Kidney (tissue), 14 donors: ENCODE results near the gene GET3. TPM values are rescaled to one million over a fixed set of nuclear protein-coding genes. Genes with fewer than 3 reads are reported as not detected.

ENCODE experiments used
- DNase-seq, 5 donors: peaks; one replicate each; pipeline ENCODE4 v3.0.0-alpha.2; 2013 to 2020
- FAIRE-seq: peaks from 2 replicates; lab custom pipeline; 2012; peaks lifted over from hg19 to GRCh38; lab: Jason Lieb, UNC
- H3K27ac ChIP-seq, 2 donors: one replicate each; pipeline ENCODE4 v1.7.0; 2013; ENCODE audit warnings: low read depth in 2 of 2, low read length in 2 of 2, inconsistent platforms in 1 of 2
- H3K27me3 ChIP-seq: one replicate; pipeline ENCODE4 v1.7.1; 2013; ENCODE audit warnings: low read length, inconsistent platforms; ENCODE audit not compliant: control insufficient read depth, insufficient read depth
- H3K36me3 ChIP-seq, 3 donors: one replicate each; pipeline versions ENCODE4 v1.7.0 to v1.7.1; 2013; ENCODE audit warnings: low read length in 3 of 3, control low read depth in 1 of 3, inconsistent platforms in 1 of 3; ENCODE audit not compliant: insufficient read depth in 3 of 3, control insufficient read depth in 2 of 3
- H3K4me1 ChIP-seq, 3 donors: one replicate each; pipeline versions ENCODE4 v1.7.0 to v1.7.1; 2013; ENCODE audit warnings: low read length in 3 of 3, inconsistent platforms in 1 of 3, low read depth in 1 of 3; ENCODE audit not compliant: control insufficient read depth in 2 of 3, insufficient read depth in 2 of 3
- H3K4me3 ChIP-seq, 3 donors: one replicate each; pipeline versions ENCODE4 v1.7.0 to v1.8.1; 2013; ENCODE audit warnings: low read length in 3 of 3, control low read depth in 1 of 3, inconsistent platforms in 1 of 3
- H3K9ac ChIP-seq, 3 donors: one replicate each; pipeline versions ENCODE4 v1.7.0 to v1.7.1; 2013; ENCODE audit warnings: low read length in 3 of 3, control low read depth in 1 of 3, inconsistent platforms in 1 of 3
- H3K9me3 ChIP-seq, 3 donors: one replicate each; pipeline versions ENCODE4 v1.7.0 to v1.7.1; 2013; ENCODE audit warnings: low read length in 3 of 3, control low read depth in 1 of 3, inconsistent platforms in 1 of 3; ENCODE audit not compliant: control insufficient read depth in 2 of 3, insufficient read depth in 1 of 3
- intact Hi-C: fragments of 100-400 bp; cut with DNase I; formaldehyde crosslinking; loops from one replicate; pipeline ENCODE4 v1.11.1; 2022
- polyA plus RNA-seq: library from polyadenylated mRNA; stranded (reverse); fragments of 350-450 nt; fragmentation: Illumina TruSeq; extraction: RNeasy Lipid Tissue Mini Kit (QIAGEN cat#74804); gene quantifications from one replicate; pipeline ENCODE4 v1.2.3, GENCODE V29; 2014; ENCODE audit warnings: low read depth, low replicate concordance; ENCODE audit not compliant: insufficient read depth
- total RNA-seq: library from RNA; stranded (reverse); fragmentation: NEBNext Ultra II Directional; extraction: Animal tissue kit (Norgen Biotek cat#: 25700); gene quantifications from one replicate; pipeline ENCODE4 v1.2.1, GENCODE V29; 2021
- TF ChIP-seq, protein P1 (sequence below): IDR thresholded peaks from 3 replicates; pipeline ENCODE4 v1.5.1; 2012; ENCODE audit warnings: mild to moderate bottlenecking, moderate library complexity, borderline replicate concordance; ENCODE audit not compliant: insufficient read depth; ENCODE audit errors: extremely low read depth
- donor health status: control.
- donor health status: control.
- donor health status: control.
- donor health status: control.
- donor health status: control.
- donor health status: DM: yes; HTN: yes; CAD: no.
- donor health status: Normal renal cell carcinoma (clear cell type).

GET3 gene
- total and polyA plus RNA-seq, 2 donors from 2014 or later, result 71.3 to 132 TPM

DNA sequence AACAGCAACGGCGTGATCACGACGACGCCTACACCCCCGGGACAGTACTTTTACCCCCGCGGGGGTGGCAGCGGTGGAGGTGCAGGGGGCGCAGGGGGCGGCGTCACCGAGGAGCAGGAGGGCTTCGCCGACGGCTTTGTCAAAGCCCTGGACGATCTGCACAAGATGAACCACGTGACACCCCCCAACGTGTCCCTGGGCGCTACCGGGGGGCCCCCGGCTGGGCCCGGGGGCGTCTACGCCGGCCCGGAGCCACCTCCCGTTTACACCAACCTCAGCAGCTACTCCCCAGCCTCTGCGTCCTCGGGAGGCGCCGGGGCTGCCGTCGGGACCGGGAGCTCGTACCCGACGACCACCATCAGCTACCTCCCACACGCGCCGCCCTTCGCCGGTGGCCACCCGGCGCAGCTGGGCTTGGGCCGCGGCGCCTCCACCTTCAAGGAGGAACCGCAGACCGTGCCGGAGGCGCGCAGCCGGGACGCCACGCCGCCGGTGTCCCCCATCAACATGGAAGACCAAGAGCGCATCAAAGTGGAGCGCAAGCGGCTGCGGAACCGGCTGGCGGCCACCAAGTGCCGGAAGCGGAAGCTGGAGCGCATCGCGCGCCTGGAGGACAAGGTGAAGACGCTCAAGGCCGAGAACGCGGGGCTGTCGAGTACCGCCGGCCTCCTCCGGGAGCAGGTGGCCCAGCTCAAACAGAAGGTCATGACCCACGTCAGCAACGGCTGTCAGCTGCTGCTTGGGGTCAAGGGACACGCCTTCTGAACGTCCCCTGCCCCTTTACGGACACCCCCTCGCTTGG, 55.0 kb downstream of the GET3 start:
- TF ChIP-seq, protein P1, sequence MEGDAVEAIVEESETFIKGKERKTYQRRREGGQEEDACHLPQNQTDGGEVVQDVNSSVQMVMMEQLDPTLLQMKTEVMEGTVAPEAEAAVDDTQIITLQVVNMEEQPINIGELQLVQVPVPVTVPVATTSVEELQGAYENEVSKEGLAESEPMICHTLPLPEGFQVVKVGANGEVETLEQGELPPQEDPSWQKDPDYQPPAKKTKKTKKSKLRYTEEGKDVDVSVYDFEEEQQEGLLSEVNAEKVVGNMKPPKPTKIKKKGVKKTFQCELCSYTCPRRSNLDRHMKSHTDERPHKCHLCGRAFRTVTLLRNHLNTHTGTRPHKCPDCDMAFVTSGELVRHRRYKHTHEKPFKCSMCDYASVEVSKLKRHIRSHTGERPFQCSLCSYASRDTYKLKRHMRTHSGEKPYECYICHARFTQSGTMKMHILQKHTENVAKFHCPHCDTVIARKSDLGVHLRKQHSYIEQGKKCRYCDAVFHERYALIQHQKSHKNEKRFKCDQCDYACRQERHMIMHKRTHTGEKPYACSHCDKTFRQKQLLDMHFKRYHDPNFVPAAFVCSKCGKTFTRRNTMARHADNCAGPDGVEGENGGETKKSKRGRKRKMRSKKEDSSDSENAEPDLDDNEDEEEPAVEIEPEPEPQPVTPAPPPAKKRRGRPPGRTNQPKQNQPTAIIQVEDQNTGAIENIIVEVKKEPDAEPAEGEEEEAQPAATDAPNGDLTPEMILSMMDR, result no peak
- peak; percentile 70 to 94 (median 85) for DNase-seq
- no peak for FAIRE-seq
- Histone ChIP-seq H3K36me3 (peaks cover 0 to 5% (median 0%) of the 10 kb centered on the region in 3 donors), H3K9me3 (no peaks in the 10 kb centered on the region), H3K27me3 (no peaks in the 10 kb centered on the region), H3K9ac (peak overlapping the region; percentile 60 to 100 (median 100)), H3K27ac (peak overlapping the region; percentile 100), H3K4me1 (peaks cover 3 to 27% (median 20%) of the 10 kb centered on the region in 3 donors), H3K4me3 (peak overlapping the region; percentile 77 to 97 (median 96))
- intact Hi-C loops, result loop anchor here (10.0 kb wide), 1 partner anchor 117 kb away; no protein-coding TSS in a partner anchor

DNA sequence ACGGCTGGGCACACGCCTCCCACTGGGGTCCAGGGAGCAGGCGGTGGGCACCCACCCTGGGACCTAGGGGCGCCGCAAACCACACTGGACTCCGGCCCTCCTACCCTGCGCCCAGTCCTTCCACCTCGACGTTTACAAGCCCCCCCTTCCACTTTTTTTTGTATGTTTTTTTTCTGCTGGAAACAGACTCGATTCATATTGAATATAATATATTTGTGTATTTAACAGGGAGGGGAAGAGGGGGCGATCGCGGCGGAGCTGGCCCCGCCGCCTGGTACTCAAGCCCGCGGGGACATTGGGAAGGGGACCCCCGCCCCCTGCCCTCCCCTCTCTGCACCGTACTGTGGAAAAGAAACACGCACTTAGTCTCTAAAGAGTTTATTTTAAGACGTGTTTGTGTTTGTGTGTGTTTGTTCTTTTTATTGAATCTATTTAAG, 55.6 kb downstream of the GET3 start:
- H3K9ac ChIP-seq, result peak overlapping the region; percentile 60 to 100 (median 100)
- H3K9me3 ChIP-seq, result no peaks in the 10 kb centered on the region
- intact Hi-C loops, result loop anchor here (10.0 kb wide), 1 partner anchor 118 kb away; no protein-coding TSS in a partner anchor
- TF ChIP-seq, protein P1, result no peak
- H3K27me3 ChIP-seq, result no peaks in the 10 kb centered on the region
- peak overlapping the region; percentile 77 to 97 (median 96) for H3K4me3 ChIP-seq
- H3K4me1 ChIP-seq, result peaks cover 3 to 27% (median 19%) of the 10 kb centered on the region in 3 donors
- FAIRE-seq (no peak), DNase-seq (peak in 1 of 5 donors; percentile 72)
- peaks cover 0 to 5% (median 0%) of the 10 kb centered on the region in 3 donors for H3K36me3 ChIP-seq
- peak overlapping the region; percentile 100 for H3K27ac ChIP-seq

DNA sequence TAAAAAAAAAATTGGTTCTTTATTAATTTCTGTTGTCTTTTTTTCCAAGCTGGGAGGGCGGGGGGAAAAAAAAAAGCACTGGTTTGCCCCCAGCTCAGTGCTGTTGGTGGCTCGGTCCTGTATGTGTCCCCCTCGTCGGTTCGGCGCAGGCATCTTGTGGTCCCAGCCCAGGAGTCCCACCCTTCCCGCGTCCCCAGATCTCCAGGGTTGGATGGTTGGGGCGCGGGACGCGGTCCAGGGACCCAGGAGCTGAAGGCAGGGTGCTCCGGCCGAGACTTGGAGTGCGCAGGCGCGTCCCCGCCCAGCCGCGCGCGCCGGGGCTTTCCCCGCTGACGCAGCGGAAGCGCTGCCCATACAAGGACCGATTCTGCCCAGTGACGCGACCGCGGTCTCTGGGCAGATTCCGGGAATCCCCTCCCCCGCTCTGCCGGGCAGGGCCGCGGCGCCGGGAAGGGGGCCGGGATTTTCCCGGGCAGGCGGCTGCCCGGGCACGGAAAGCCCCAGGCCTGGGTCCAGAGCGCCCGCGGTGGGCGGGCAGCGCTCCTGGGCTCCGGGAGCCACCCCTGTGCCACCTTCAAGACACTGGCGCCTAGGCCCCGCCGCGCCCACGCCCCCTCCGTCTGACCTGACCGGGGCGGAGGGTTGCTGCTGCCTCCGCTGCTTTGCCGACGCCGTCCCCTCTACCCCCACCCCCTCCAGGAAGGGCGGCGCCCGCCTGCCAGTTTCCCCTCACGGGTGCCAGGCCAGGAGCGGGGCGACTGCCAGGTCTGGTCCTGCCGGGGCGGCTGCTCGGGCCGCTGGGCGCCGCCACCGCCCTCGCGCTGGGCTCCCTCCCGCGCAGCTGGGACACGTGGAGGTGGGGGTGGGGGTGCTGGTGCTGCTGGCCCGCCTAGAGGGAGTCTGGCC, 56.2 kb downstream of the GET3 start:
- FAIRE-seq, result no peak
- no peaks in the 10 kb centered on the region for H3K27me3 ChIP-seq
- H3K9ac ChIP-seq, result peak overlapping the region; percentile 60 to 100 (median 100)
- peaks cover 0 to 5% (median 0%) of the 10 kb centered on the region in 3 donors for H3K36me3 ChIP-seq
- intact Hi-C loops, result loop anchor here (10.0 kb wide), 1 partner anchor 119 kb away; no protein-coding TSS in a partner anchor
- TF ChIP-seq, protein P1, result no peak
- no peaks in the 10 kb centered on the region for H3K9me3 ChIP-seq
- DNase-seq, result peak; percentile 94 to 99 (median 97)
- H3K4me1 ChIP-seq, result peaks cover 0 to 20% (median 12%) of the 10 kb centered on the region in 3 donors
- H3K4me3 ChIP-seq, result peak overlapping the region; percentile 77 to 97 (median 96)
- H3K27ac ChIP-seq, result peak overlapping the region; percentile 100
